Endothelial cell of umbilical vein (primary cell): Measurements from ENCODE around the gene PAX8. TPM values are rescaled to one million over a fixed set of nuclear protein-coding genes. Genes with fewer than 3 reads are reported as not detected.
A peak's percentile ranks its signal among the peaks of the same experiment; 100 is the strongest.

Experiments used
- BruUV-seq: library from RNA; stranded (reverse); fragments of 400-500 nt; replicated peaks from 2 replicates; lab custom pipeline; 2021; lab: Mats Ljungman, UMichigan
- CTCF ChIA-PET: fragments of 300-600, 350-600 bp; sonication (Branson Sonifier 250); formaldehyde crosslinking; loops from one replicate; lab custom pipeline; 2021; ENCODE audit warnings: antibody characterized with exemption, inconsistent platforms; lab: Charles Lee
- POLR2A ChIA-PET: fragments of 300-600, 350-600 bp; sonication (Branson Sonifier 250); formaldehyde crosslinking; loops from one replicate; lab custom pipeline; 2021; ENCODE audit warnings: antibody characterized with exemption, inconsistent platforms; lab: Charles Lee
- DNase-seq: peaks from one replicate; pipeline ENCODE4 v3.0.0-alpha.2; 2011; ENCODE audit warnings: low read depth, low spot score
- FAIRE-seq: peaks from 2 replicates; lab custom pipeline; 2011; peaks lifted over from hg19 to GRCh38; lab: Jason Lieb, UNC
- H2AFZ ChIP-seq: 2 replicates; pipeline ENCODE4 v1.6.0; 2012; ENCODE audit warnings: low read depth, low read length, control low read depth, inconsistent platforms
- H3K27ac ChIP-seq: 2 replicates; pipeline ENCODE4 v1.5.1; 2011; ENCODE audit warnings: low read depth, mild to moderate bottlenecking, control low read depth, low read length, moderate library complexity; ENCODE audit not compliant: insufficient read depth
- H3K27me3 ChIP-seq, 2 experiments: 2 replicates each; pipeline versions ENCODE4 v1.6.0 to v1.6.1; 2011; ENCODE audit warnings: low read length in 2 of 2, mixed read lengths in 1 of 2; ENCODE audit not compliant: control insufficient read depth in 2 of 2, insufficient read depth in 2 of 2
- H3K36me3 ChIP-seq, 2 experiments: 2 replicates in 1 of 2; 3 replicates in 1 of 2; pipeline ENCODE4 v1.5.1; 2011; ENCODE audit warnings: low read length in 2 of 2, mild to moderate bottlenecking in 1 of 2, moderate library complexity in 1 of 2; ENCODE audit not compliant: control insufficient read depth in 2 of 2, insufficient read depth in 2 of 2; ENCODE audit errors: extremely low read depth in 1 of 2
- H3K4me1 ChIP-seq: 3 replicates; pipeline ENCODE4 v1.5.1; 2011; ENCODE audit warnings: mild to moderate bottlenecking, low read length; ENCODE audit not compliant: control insufficient read depth, insufficient read depth; ENCODE audit errors: extremely low read depth
- H3K4me2 ChIP-seq: 2 replicates; pipeline ENCODE4 v1.6.1; 2011; ENCODE audit warnings: low read length, control low read depth, mixed read lengths; ENCODE audit not compliant: insufficient read depth
- H3K4me3 ChIP-seq, 3 experiments: fragments of 200-600 bp in 1 of 3; sonication (generic), shearing (Covaris generic) in 1 of 3; replicated peaks in 1 of 3; 2 replicates each; pipeline ENCODE4 v1.5.1; 2011 to 2016; ENCODE audit warnings: control low read depth in 3 of 3, low read length in 3 of 3, mild to moderate bottlenecking in 2 of 3, inconsistent platforms in 1 of 3, low read depth in 1 of 3, moderate library complexity in 1 of 3; ENCODE audit not compliant: insufficient read depth in 1 of 3
- H3K79me2 ChIP-seq: 2 replicates; pipeline ENCODE4 v1.6.0; 2012; ENCODE audit warnings: low read length, inconsistent platforms; ENCODE audit not compliant: control insufficient read depth, insufficient read depth
- H3K9ac ChIP-seq: replicated peaks from 2 replicates; pipeline ENCODE3; 2011; ENCODE audit warnings: low read length, control low read depth; ENCODE audit not compliant: insufficient read depth; ENCODE audit errors: extremely low read depth
- H3K9me1 ChIP-seq: replicated peaks from 3 replicates; pipeline ENCODE4 v1.6.0; 2011; ENCODE audit warnings: mild to moderate bottlenecking, low read length; ENCODE audit not compliant: control insufficient read depth, insufficient read depth; ENCODE audit errors: extremely low read depth
- H3K9me3 ChIP-seq: replicated peaks from 2 replicates; pipeline ENCODE4 v1.5.1; 2012; ENCODE audit warnings: low read length, inconsistent platforms; ENCODE audit not compliant: control insufficient read depth, insufficient read depth
- H4K20me1 ChIP-seq: replicated peaks from 2 replicates; pipeline ENCODE3; 2011; ENCODE audit warnings: mild to moderate bottlenecking, low read length; ENCODE audit not compliant: control insufficient read depth, insufficient read depth; ENCODE audit errors: extremely low read depth
- CTCF ChIP-seq, 2 donors: IDR thresholded peaks; 1 replicate in 1 of 2; 2 replicates in 1 of 2; pipeline ENCODE4 v1.5.1; 2011; ENCODE audit warnings: low read length in 2 of 2, mild to moderate bottlenecking in 2 of 2, moderate library complexity in 2 of 2, control low read depth in 1 of 2, inconsistent platforms in 1 of 2, low read depth in 1 of 2; ENCODE audit not compliant: insufficient read depth in 1 of 2; ENCODE audit errors: extremely low read depth in 1 of 2
- EZH2 ChIP-seq: IDR thresholded peaks from 2 replicates; pipeline ENCODE4 v1.6.1; 2012; ENCODE audit warnings: borderline replicate concordance, low read depth, mild to moderate bottlenecking, moderate library complexity, low read length, inconsistent platforms; ENCODE audit not compliant: severe bottlenecking
- FOS ChIP-seq: IDR thresholded peaks from 2 replicates; pipeline ENCODE4 v1.6.1; 2011; ENCODE audit warnings: mild to moderate bottlenecking, low read length, moderate library complexity, borderline replicate concordance; ENCODE audit not compliant: insufficient read depth
- GATA2 ChIP-seq: IDR thresholded peaks from 2 replicates; pipeline ENCODE4 v1.7.0; 2011; ENCODE audit warnings: low read depth, mild to moderate bottlenecking, moderate library complexity, mixed read lengths, low read length; ENCODE audit not compliant: insufficient read length, insufficient read depth
- JUN ChIP-seq: IDR thresholded peaks from 2 replicates; pipeline ENCODE4 v1.6.1; 2011; ENCODE audit warnings: borderline replicate concordance, low read depth; ENCODE audit not compliant: insufficient read length, insufficient read depth
- MYC ChIP-seq: IDR thresholded peaks from one replicate; pipeline ENCODE4 v1.6.1; 2011; ENCODE audit warnings: mild to moderate bottlenecking, low read depth, low read length
- POLR2A ChIP-seq: IDR thresholded peaks from 2 replicates; pipeline ENCODE4 v1.6.1; 2012; ENCODE audit warnings: low read depth, mild to moderate bottlenecking, control low read depth, low read length
- POLR2AphosphoS5 ChIP-seq: IDR thresholded peaks from 2 replicates; pipeline ENCODE4 v1.6.1; 2012; ENCODE audit warnings: low read depth, mild to moderate bottlenecking, control low read depth, low read length, moderate library complexity; ENCODE audit not compliant: insufficient read depth
- dilution Hi-C: fragments of 300-500 bp; cut with MboI; formaldehyde crosslinking; loops from one replicate; pipeline ENCODE4 v1.15.0; 2019; ENCODE audit warnings: low sequenced_read_pairs; ENCODE audit not compliant: extremely low pct_ligation_motif_present
- intact Hi-C: fragments of 100-400 bp; cut with micrococcal nuclease; formaldehyde crosslinking; loops from one replicate; pipeline ENCODE4 v1.10.0; 2022
- polyA plus RNA-seq, 4 experiments: library from polyadenylated mRNA; depleted of rRNA in 3 of 4; stranded (reverse) in 3 of 4; unstranded in 1 of 4; fragments of >200 nt; gene quantifications; 2 replicates each; pipeline versions ENCODE4 v1.2.1 to v1.2.3, GENCODE V29; 2011 to 2012; ENCODE audit warnings: missing spikeins in 1 of 4
- total RNA-seq: library from RNA; stranded (reverse); gene quantifications from 2 replicates; pipeline ENCODE4 v1.2.3, GENCODE V29; 2021
- TF ChIP-seq, protein P1 (sequence below): IDR thresholded peaks from 2 replicates; pipeline ENCODE4 v1.6.1; 2011; ENCODE audit not compliant: insufficient read depth, insufficient read length

Gene PAX8
- total and polyA plus RNA-seq, 2 donors (not counting 3 experiments of a cell fraction or from before 2014, with no cell fraction given) = 0.22 to 0.62 TPM

DNA sequence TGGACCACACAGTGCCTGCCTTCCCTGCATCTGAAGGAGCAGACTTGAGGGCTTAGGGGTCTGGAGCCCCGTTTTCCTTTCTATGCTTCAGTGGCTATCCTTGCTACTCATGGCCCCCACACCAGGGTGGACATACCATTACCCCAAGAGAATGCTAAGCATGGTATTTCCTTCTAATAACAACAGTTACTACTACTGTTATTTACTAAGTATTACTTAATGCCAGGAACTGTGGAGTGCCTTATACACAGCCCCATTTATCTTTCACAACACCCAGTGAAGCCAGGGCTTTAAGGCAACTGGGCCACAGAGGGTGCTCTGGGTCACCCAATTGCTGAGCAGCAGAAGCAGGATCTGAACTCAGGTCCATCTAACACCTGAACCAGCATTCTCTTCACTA, 5.8 kb upstream of the PAX8 start:
- no peaks in the 10 kb centered on the region for H3K4me1 ChIP-seq
- POLR2A ChIA-PET = no interaction called here
- intact Hi-C loops = no loop called here

More for the DNA sequence above, 5.8 kb upstream of the PAX8 start:
- H4K20me1 ChIP-seq = no peaks in the 10 kb centered on the region
- dilution Hi-C loops = no loop called here
- DNase-seq = peak; percentile 3
- H3K36me3 ChIP-seq = no peaks in the 10 kb centered on the region
- no peak overlapping the region for H3K9ac ChIP-seq
- CTCF ChIA-PET = interaction anchor here (1.6 kb wide), 1 partner anchor 81 kb away, joined by 8 read pairs; no protein-coding TSS in a partner anchor
- H2AFZ ChIP-seq = no peak overlapping the region
- no peak overlapping the region for H3K4me2 ChIP-seq
- H3K79me2 ChIP-seq = no peaks in the 10 kb centered on the region
- H3K4me3 ChIP-seq = no peak overlapping the region
- no peak overlapping the region for H3K27ac ChIP-seq
- H3K27me3 ChIP-seq = peaks cover 9 to 13% of the 10 kb centered on the region in 2 experiments
- no peaks in the 10 kb centered on the region for H3K9me3 ChIP-seq
- H3K9me1 ChIP-seq = no peaks in the 10 kb centered on the region
- no peak for TF ChIP-seq MYC
- TF ChIP-seq, protein P1, sequence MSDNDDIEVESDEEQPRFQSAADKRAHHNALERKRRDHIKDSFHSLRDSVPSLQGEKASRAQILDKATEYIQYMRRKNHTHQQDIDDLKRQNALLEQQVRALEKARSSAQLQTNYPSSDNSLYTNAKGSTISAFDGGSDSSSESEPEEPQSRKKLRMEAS = no peak
- TF ChIP-seq EZH2 = no peak
- no peak for TF ChIP-seq POLR2A
- no peak for TF ChIP-seq JUN
- no peak for TF ChIP-seq POLR2AphosphoS5
- TF ChIP-seq GATA2 = no peak
- TF ChIP-seq CTCF (IDR thresholded peaks at IDR 0.05; ENCODE audit: extremely low read depth in 1 of 2, insufficient read depth in 1 of 2, low read depth in 1 of 2, low read length in 2 of 2) = no peak
- no peak for TF ChIP-seq FOS
- no peak for FAIRE-seq
- BruUV-seq = no TSS peak
